T47D (cell line): Measurements from ENCODE around the gene MYOZ3.

Source experiments
- DNase-seq, 2 experiments: peaks; one replicate each; pipeline versions ENCODE4 v3.0.0 to v3.0.0-alpha.2; 2011 to 2012; ENCODE audit warnings: low read depth in 1 of 2, low spot score in 1 of 2
- JUND ChIP-seq: IDR thresholded peaks from 2 replicates; pipeline ENCODE4 v1.6.1; 2012; ENCODE audit warnings: low read depth
- in situ Hi-C: cut with HindIII; loops from 2 replicates; pipeline ENCODE4 v1.10.0; 2016; ENCODE audit warnings: low sequenced_read_pairs, low pct_unique_long_range_greater_than_20kb

MYOZ3 gene

GRCh38 chr5:150650021-150651006, 10.7 kb upstream of the MYOZ3 start:
- in situ Hi-C loops: no loop called here
- no peak for DNase-seq
- TF ChIP-seq JUND: no peak

DNA sequence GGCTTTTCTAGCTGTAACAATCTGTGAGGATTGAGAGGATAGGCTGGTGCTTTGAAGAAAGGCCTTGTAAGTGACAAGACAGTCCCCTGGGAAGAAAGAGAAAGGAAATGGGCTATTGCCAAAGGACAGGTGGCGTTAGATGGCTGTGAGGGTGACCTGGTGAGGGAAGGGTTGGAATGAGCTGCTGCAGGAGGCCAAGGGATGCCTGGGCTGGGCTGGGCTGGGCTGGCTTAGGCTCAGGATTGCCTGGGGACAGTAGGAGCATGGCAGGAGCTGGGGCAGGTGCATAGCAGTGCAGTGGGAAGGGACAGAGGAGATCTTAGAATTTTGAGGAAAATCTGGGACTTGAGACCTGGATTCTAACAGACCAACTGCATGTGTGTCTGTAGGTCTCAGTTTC, 9.7 kb upstream of the MYOZ3 start:
- in situ Hi-C loops: no loop called here
- no peak for TF ChIP-seq JUND
- peak in 1 of 2 experiments; percentile 67 for DNase-seq

DNA sequence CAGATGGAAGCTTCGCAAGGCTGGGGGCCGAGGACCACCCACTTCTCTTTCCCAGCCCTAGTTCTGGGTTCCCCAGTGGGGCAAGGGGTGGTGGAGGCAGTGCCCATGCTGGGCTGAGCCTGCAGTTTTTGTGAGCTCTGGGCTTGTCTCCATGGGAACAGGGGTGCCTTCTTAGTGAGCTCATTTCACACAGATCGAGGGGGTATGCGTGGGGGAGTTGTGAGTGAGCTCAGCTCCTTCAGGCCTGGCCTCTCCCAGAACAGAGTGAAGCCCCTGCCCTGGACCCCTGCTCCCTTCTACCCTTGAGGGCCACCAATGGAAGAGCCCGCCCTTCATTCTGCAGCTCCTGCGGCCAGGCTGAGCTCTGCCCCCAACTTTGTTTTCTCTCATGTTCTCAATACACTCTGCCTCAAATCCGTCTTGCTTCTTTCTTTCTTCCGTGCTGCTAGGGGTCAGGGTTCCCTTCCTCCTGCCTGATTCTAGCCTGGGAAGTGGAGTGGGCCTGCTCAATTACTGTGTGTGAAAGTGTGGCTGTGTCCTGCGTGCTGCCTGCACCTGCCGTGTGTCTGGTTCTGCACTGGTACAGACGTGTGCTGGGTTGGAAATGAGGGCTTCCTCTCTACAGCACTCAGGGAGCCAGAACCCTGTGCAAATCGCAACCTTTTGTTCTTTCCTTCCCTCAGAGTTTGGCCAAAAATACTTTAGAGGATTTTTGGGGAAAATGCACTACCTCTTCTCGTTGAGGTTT, 9.0 kb upstream of the MYOZ3 start:
- no peak for TF ChIP-seq JUND
- in situ Hi-C loops: no loop called here
- DNase-seq: no peak

DNA sequence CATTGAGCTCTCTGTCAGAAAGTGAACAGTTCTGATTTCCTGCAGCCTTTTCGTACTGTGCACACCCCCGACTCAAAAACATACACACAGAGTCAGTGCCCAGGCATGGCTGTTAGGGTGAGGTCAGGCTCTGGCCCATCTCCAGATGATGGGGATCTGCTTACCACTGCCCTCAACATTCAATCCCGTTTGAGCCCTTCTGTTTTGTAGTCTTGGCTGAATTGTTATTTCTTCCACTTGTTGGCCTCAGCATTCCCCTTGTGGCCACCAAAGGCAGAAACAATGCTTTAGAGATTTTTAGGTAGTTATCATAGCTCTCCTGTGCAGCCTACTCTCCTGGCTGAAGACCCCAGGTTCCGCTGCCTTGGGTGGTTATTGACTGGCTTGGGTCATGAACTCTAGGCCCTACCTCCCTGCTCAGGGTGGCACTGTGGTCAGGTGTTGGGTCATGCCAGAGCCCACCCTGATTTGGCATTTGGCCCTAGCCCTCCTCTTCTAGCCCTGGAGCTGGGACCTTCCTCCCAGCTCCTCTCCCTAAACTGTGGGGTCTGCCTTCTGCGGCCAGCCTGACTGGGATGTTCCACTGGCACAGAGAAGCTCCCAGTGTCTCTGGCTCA, 7.8 kb upstream of the MYOZ3 start:
- TF ChIP-seq JUND: no peak
- DNase-seq: peak; percentile 42 to 56
- in situ Hi-C loops: no loop called here

DNA sequence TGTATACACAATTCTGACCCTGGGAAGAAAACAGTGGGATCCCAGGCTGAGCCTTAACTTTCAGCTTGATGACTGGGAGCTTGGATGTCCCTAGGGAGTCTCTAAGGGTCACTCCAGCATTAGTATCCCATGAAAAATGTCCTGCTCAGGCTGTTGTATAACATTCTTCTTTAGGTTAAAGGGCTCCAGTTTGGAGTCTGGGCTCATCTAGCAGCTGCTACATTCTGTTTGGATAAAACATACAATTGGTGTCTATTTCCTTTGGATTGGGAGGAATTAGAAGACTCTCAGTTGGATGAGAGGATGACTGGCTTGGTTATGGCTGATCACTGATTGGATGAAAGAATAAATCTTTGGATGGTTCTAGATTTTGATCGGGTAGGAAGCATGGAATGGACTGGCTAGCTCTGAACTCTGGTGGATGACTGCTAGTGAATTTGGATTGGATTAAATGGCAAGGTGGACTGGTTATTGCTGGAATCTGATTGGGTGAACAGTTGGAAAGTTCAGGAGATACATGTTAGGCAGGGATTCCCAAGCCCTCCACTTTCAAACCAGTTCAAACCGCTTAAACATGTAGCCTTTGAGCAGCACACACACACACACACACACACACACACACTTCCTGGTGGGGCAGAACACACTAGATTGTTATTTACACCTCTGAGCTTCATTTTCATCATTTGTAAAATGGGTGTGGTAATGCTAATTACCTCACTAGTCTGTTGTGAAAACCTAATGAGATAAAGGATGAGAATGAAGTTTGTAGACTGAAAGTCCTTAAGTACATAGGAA, 7.1 kb upstream of the MYOZ3 start:
- in situ Hi-C loops: no loop called here
- no peak for TF ChIP-seq JUND
- no peak for DNase-seq

DNA sequence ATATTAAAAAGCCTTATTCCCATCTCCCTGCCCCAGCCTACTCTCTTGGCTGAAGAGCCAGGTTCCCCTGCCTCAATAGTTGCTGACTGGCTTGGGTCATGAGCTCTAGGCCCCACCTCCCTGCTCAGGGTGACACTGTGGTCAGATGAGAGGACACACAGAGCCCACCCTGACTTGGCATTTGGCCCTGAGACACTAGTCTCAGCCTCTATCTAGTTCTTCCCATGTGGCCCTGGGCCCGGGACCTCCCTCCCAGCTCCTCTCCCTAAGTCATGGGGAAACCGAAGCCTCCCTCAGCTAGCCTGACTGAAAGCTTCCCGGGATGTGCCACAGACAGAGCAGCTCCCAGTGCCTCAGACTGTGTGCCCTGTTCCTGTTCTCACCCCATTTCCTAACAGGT, 5.8 kb upstream of the MYOZ3 start:
- no peak for DNase-seq
- TF ChIP-seq JUND: no peak
- in situ Hi-C loops: no loop called here

DNA sequence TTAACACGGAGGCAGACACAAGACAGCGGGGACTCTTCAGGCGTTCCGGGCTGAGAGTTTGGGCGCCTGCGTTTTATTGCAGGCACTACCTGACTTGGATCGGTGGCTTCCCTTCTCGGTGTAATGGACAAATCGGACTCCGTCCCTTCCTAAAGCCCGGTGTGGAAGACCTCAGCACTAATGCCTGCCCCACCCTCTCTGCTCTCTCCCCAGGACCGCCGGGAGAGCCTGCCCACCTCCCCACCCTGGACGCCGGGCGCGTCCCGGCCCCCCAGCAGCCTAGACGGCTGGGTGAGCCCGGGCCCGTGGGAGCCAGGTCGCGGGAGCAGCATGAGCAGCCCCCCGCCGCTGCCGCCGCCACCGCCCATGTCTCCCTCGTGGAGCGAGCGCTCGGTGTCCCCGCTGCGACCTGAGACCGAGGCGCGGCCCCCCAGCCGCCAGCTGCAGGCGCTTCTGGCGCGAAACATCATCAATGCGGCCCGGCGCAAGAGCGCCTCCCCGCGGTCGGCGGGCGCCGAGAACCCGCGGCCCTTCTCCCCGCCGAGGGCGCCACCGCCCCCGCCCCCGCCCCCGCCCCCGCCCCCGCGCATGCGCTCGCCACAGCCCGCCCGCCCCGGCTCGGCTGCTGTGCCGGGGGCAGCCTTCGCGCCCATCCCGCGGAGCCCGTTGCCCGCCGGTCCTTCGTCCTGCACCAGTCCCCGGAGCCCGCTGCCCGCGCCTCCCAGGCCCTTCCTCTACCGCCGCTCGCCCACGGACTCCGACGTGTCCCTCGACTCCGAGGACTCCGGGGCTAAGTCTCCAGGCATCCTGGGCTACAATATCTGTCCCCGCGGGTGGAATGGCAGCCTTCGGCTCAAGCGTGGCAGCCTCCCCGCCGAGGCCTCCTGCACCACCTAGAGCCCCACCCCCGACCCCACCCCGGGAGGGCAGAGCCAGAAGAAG, 4.6 kb upstream of the MYOZ3 start:
- no peak for TF ChIP-seq JUND
- in situ Hi-C loops: no loop called here
- DNase-seq: peak; percentile 76 to 93

DNA sequence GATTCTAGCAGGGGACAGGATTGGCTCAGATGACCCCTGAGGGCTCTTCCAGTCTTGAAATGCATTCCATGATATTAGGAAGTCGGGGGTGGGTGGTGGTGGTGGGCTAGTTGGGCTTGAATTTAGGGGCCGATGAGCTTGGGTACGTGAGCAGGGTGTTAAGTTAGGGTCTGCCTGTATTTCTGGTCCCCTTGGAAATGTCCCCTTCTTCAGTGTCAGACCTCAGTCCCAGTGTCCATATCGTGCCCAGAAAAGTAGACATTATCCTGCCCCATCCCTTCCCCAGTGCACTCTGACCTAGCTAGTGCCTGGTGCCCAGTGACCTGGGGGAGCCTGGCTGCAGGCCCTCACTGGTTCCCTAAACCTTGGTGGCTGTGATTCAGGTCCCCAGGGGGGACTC, 2.9 kb upstream of the MYOZ3 start:
- in situ Hi-C loops: no loop called here
- no peak for TF ChIP-seq JUND

GRCh38 chr5:150658699-150659265, 2.3 kb upstream of the MYOZ3 start:
- in situ Hi-C loops: no loop called here
- TF ChIP-seq JUND: no peak
- no peak for DNase-seq

More for the DNA sequence above, 2.9 kb upstream of the MYOZ3 start:
- no peak for DNase-seq

- no peak for DNase-seq
- no peak for TF ChIP-seq JUND
- in situ Hi-C loops: no loop called here
These were observed 1.5 kb upstream of the MYOZ3 start for GRCh38 chr5:150659360-150660107.
